PFSK-1 (cell line): ENCODE data around the gene HS1BP3.

ENCODE experiments used
- FOXP2 ChIP-seq: optimal IDR thresholded peaks from 2 replicates; pipeline ENCODE3; 2011; ENCODE audit warnings: borderline replicate concordance, control low read depth, inconsistent platforms; ENCODE audit not compliant: insufficient read depth; ENCODE audit errors: extremely low read length, extremely low read depth
- POLR2AphosphoS5 ChIP-seq: IDR thresholded peaks from 2 replicates; pipeline ENCODE4 v1.6.1; 2012; ENCODE audit warnings: low read depth, mild to moderate bottlenecking, control low read depth, low read length, moderate library complexity
- TAF1 ChIP-seq: IDR thresholded peaks from 2 replicates; pipeline ENCODE4 v1.6.1; 2012; ENCODE audit warnings: low read length, control low read depth, borderline replicate concordance; ENCODE audit not compliant: insufficient read depth

- TF ChIP-seq TAF1 (no peak), POLR2AphosphoS5 (no peak), FOXP2 (no peak)
Measured at GRCh38 chr2:20584399-20585358, 66.2 kb downstream of the HS1BP3 start.
